ENCODE results near the gene TMEM51.

TMEM51 gene

GRCh38 chr1:15151871-15152270 is 1.7 kb upstream of the TMEM51 start:
- DNase-seq (ENCODE audit: low read depth): no peak
- TF ChIP-seq, protein P1, sequence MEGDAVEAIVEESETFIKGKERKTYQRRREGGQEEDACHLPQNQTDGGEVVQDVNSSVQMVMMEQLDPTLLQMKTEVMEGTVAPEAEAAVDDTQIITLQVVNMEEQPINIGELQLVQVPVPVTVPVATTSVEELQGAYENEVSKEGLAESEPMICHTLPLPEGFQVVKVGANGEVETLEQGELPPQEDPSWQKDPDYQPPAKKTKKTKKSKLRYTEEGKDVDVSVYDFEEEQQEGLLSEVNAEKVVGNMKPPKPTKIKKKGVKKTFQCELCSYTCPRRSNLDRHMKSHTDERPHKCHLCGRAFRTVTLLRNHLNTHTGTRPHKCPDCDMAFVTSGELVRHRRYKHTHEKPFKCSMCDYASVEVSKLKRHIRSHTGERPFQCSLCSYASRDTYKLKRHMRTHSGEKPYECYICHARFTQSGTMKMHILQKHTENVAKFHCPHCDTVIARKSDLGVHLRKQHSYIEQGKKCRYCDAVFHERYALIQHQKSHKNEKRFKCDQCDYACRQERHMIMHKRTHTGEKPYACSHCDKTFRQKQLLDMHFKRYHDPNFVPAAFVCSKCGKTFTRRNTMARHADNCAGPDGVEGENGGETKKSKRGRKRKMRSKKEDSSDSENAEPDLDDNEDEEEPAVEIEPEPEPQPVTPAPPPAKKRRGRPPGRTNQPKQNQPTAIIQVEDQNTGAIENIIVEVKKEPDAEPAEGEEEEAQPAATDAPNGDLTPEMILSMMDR (conservative IDR thresholded peaks at IDR 0.05; ENCODE audit: low read length): no peak
- H3K4me3 ChIP-seq (ENCODE audit: low read length): no peak overlapping the region

DNA sequence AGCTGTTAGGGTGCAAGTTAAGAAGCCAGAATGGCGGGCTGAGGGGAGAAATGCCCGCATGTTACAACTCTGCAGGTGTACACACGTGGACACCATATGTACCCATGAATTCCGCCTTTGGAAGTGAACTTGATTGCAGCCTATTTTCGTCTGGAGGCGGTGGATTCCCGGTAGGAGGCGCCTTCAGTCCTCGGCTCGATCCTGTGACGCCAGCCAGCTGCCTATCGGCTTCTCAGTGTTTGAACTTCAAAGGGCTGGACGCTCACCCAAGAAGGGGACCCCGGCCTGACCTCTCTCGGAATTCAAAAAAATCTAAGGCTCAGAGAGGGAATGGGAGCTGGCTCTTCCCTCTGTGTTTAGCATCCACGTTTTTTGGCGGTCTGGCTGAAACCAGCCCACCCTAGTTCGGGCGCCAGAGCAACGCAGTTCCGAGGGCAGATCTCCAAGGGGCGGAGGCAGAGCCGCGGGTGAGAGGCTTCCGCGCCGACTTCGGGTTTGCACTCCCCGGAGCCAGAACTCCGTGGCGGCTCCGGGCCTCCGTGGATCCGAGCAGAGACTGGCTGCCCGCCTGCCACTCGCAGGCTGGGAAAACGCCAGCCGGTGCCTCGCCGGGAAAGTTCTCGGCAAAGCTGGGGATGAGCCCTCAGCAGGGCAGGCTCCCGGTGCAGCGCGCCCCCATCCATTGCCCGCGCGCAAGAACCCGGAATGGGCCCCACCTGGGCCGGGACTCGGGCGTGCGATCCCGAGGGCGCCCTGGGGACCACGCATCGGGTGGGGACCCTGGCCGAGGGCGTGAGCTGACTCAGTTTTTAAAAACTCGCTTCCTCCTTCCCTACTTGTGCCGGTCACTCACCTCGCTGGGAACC is 996 bp upstream of the TMEM51 start:
- peak; percentile 80 for DNase-seq (ENCODE audit: low read depth)
- TF ChIP-seq, protein P1 (conservative IDR thresholded peaks at IDR 0.05; ENCODE audit: low read length): peak; percentile 76
- H3K4me3 ChIP-seq (ENCODE audit: low read length): peak overlapping the region; percentile 64

DNA sequence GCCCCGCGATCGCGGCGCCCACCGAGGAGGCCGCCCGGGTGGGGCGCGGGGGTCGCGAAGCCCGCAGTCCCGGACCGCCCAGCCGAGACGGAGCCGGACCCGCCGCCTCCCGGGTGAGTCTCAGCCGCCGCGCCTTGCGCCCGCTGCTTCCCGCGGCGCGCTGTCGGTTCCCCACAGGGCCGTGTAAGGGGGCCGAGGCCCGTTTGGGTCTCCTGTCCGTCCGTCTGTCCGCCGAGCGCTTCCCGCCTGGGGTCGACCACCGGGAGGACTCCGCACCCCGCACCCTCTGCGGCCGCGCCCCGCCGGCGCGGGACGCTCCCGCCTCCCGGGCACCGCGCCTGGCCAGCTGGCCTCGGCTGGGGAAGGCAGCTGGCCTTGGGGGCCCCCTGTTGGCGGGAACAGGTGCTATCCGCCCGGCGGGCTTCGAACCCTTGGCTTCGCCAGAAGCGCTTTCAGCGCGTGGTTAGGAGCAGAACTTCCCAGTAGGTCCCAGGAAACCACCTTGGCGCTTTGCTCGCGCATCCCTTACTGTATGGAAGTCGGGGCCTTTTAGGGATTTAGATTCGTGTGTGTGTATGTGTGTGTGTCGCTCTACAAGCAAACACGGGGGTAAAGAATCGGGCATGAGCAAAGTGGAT is 414 bp downstream of the TMEM51 start:
- TF ChIP-seq, protein P1 (conservative IDR thresholded peaks at IDR 0.05; ENCODE audit: low read length): peak; percentile 56
- DNase-seq (ENCODE audit: low read depth): peak; percentile 40
- H3K4me3 ChIP-seq (ENCODE audit: low read length): peak overlapping the region; percentile 64

DNA sequence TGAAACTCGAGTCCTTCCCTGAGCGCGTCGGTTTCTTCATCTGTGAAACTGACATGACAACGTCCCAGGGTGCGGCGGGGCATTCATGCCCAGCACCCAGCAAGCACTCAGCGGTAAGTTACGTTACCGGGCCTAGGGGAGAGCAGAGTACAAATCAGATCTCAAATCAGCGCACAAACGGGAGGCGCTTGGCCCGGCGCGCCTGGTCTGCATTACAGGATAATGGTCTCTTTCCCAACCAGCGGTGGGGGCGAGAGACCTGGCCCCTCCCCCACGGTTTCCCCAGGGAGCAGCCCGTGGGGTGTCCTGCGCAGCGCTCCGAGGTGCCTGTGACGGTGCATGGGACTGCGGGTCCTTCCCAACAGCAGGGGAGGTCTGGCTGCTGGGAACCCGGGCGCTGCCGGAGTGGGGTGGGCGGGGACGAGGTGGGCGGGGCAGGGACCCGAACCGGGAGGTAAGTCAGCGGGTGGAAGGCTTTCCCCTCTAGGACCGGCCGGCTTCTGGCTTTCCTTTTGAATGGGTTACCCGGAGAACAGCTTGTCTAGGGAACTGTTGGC is 1.0 kb downstream of the TMEM51 start:
- H3K4me3 ChIP-seq (ENCODE audit: low read length): peak overlapping the region; percentile 64
- no peak for DNase-seq (ENCODE audit: low read depth)
- TF ChIP-seq, protein P1 (conservative IDR thresholded peaks at IDR 0.05; ENCODE audit: low read length): no peak

- TF ChIP-seq, protein P1 (conservative IDR thresholded peaks at IDR 0.05; ENCODE audit: low read length): no peak
- DNase-seq (ENCODE audit: low read depth): no peak
- no peak overlapping the region for H3K4me3 ChIP-seq (ENCODE audit: low read length)
These were observed 1.6 kb downstream of the TMEM51 start for GRCh38 chr1:15155191-15155590.

DNA sequence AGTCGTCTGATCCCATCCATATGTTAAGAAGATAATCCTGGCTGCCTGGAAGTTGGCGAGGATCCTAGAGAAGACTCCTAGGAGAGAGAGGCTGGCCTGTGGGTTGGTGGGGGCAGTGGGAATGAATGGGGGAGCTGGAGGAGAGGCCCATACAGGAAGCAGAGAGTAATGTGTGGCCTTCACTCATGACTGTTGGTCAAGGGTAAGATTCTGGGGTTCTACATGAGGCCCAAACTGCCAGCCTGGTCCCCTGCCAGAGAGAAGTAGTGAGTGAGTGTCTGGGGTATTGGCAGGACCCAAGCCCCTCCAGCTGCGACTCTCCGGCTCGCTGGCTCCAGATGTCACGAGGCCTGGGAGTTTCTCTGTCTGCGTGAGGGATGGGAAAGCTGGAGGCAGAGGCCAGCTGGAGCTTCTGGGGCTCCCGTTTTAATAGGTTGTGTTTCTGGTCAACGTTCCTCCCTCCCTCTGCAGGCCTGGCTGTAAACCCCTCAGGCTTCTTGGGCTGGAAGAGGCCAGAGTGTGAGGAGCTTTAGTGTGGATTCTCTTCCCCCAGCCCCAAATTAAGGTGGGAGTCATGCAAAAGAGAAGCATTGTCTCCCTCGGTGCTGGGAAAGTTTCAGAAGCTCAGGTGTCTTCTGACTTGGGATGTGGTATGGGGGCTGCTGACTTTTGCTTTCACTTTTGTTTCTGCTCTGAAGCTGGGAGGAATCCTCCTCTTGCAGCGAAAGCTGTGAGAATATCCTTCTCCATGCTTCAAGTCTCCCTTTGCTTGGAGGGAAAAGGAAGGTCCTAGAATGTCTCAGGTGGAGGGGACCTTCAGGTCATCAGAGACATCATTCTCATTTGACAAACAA is 2.6 kb downstream of the TMEM51 start:
- TF ChIP-seq, protein P1 (conservative IDR thresholded peaks at IDR 0.05; ENCODE audit: low read length): no peak
- DNase-seq (ENCODE audit: low read depth): no peak
- no peak overlapping the region for H3K4me3 ChIP-seq (ENCODE audit: low read length)
